HG03521 (cell line): ENCODE measurements around the gene SH3RF3.
A peak's percentile ranks its signal among the peaks of the same experiment; 100 is the strongest.

Experiments used
- ATAC-seq: cut with Tn5 transposase; IDR thresholded peaks from one replicate; pipeline ENCODE4 v1.9.1; 2021; ENCODE audit warnings: mild to moderate bottlenecking, moderate library complexity; ENCODE audit not compliant: unreplicated experiment

SH3RF3 gene

DNA sequence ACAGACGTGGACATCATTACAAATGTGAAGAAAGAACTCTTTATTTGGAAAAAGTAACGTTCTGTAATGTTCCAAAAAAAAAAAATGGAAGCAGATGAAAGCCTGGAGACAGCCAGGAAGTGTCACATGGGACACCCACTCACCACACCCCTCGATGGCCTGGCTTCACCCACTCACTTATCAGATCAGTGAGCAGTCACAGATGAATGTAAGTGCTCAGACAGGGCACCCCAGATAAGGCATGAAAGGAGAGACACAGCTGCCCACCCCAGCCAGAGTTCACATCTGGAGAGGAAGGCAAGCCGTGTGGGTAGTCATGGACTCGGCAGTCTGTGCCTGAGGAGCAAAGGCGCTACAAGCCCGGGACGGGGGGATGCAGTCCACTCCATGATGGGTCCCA is 379.6 kb downstream of the SH3RF3 start:
- no peak for ATAC-seq

DNA sequence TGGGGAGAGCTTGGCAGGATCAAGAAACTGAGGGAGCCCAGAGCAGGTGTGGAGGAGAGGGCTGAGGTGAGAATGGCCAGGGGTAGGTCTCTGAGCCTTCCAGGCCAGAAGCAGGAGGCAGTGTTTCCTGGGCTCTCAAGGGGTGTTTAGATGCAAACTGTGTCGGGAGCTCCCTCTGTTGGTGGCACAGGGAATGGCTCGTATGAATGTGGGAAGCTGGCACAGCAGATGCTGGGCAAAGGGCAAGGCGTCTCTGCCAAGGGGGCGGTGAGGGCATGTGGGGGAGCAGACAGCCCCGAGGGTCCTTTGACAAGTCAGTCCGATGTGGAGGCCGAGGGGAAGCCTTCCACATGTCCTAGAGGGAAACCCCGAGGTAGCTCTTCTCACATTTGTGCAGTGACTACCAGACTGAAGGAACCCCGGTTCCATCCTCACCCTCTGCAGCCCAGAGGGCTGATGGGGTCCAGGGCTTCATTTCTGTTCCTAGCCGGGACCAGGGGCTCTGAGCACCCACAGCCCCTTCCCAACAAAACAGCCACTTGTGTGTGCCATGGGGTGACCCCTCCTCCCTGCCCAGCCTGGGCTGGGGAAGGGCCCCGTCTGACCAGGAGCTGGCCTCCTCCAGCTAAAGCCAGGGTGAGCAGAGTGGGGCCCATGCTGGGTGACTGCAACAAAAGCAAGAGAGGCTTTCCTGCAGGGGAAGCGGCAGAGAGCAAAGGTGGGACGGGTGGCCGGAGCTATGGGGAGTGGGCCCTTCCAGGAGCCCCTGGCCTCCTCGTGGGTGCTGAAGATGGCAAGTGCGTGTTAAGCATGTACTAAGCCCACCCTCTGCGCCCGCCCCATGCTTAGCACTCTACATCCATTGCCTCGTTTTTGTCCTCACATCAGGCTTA is 381.4 kb downstream of the SH3RF3 start:
- peak; percentile 29 for ATAC-seq

DNA sequence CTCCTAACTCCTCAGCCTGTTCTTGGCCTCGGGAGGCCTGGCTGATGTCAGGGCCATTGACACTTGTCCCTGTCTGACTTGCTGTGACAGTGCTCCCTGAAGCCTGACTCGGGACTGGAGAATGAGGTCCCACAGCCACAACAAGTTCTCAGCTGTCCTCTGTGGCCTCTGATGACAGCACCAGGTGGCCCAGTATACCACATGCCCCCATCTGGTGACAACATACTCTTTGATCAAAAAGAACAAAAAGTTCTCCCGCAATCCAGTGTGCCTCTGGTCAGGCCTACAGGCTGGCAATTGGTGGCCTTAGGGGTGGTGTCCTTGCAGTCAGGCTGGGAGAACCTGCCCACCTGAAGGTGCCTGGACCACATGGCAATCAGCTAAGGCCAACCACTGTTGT is 382.2 kb downstream of the SH3RF3 start:
- no peak for ATAC-seq

DNA sequence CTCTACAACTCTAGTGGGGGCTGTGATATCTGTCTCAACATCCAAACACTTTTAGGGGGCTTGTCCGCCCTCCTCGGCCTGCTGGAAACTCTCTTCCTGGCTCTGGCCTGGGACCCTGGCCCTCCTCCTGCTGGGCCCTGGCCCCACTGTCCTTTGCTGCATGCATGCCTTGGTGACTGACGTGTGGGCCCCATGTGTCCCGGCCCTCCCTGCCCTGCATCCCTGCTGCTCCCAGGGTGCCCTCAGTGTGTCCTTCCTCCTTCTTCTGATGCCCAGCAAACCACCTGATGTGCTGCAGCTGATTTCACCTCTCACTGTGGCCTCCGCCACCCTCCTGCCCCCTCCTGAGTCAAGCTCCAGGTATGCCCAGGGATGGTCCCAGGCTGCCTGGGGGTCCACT is 383.1 kb downstream of the SH3RF3 start:
- ATAC-seq, result no peak

GRCh38 chr2:109513230-109513629 is 384.2 kb downstream of the SH3RF3 start:
- no peak for ATAC-seq

DNA sequence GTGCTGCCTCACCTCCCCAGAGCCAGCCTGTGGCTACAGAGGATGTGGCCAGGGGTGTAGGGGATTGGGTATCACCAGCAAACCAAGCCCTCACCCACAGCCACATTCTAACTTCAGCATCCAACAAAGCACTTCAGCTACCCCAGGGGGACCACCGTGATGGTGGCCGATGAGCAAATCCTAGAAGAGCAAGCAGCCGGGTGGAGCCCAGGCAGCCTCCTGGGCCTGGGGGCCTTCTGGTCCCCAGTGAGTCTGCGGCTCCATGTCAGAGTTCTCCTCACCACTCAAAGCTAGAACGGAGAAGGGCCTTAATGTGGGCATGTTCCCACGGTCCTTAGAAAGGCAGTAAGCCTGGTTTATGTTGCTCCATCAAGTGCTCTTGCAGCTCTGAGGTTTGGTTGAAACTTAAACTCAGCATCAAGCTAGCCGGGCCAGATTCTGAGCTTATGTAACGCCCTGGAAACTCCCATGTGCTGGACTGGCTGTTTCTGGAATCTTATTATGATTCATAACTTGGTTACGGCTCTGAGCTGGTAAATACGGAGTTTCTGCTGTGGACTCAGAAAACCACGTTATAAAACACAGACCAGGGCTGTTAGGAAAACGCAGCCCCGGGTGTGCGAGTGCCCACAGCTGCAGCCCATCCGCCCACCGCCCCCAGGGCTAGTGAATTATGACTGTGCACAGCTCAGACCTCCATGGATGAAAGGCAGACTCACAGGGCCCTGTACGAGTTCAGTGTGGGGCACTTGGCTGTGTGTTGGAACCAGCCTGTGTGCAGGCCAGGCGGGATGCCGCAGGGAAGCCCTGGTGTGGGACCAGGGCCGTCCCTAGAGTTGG is 385.0 kb downstream of the SH3RF3 start:
- ATAC-seq, result peak; percentile 60

DNA sequence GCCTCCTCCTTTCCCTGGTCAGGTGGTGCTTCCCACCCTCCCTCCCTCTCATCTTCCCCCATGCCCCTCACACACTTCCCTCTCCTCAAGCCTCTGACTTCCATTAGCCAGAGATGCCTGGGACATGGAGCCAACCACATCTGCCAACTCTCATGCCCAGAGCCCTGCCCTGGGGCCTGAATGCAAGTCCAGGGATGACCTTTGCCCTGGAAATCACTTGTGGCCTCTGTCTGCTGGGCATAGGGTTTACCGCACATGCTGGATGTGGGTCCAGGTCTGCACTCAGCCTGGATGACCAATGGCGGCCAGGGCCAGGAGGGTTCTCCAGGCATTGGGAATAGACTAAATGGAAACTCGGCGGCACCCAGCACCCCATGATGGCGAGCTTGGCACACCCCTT is 385.9 kb downstream of the SH3RF3 start:
- no peak for ATAC-seq

GRCh38 chr2:109516445-109517117 is 387.6 kb downstream of the SH3RF3 start:
- no peak for ATAC-seq

DNA sequence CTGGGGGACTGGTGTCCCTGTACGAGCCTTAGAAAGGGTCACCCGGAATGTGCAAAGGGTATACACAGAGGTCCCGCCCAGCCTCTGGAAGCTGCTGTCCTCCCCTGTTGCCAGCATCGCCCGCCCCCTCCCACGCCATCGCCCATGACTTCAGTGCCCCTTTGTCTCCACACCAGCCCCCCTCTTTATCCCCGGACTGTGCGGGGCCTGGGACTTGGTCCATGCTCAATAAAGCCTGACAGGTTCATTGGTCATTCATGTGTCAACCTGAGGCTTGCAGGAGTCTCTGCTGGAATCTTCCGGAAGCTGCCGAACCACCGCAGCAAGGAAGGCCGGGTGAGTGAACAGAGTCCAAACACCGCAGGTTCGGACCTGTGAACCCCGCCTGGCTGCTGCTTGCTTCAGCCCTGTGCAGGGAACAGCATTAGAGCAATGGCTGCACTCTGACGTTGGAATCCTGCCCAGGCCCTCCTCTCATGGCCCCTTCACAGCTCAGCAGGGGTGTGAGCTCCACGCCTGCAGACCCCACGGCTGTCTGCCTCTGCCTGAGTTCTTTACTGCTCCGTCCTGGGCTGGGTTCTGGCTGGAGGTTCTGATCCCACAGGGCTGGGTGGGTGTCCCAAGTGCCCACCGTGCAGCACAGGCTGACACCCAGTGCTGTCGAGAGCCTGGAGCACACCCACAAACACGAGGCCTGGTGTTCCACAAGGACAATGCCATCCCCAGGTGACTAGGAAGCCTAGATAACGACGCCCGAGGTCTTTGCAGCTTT is 388.3 kb downstream of the SH3RF3 start:
- no peak for ATAC-seq

GRCh38 chr2:109519513-109519912 is 390.5 kb downstream of the SH3RF3 start:
- no peak for ATAC-seq

DNA sequence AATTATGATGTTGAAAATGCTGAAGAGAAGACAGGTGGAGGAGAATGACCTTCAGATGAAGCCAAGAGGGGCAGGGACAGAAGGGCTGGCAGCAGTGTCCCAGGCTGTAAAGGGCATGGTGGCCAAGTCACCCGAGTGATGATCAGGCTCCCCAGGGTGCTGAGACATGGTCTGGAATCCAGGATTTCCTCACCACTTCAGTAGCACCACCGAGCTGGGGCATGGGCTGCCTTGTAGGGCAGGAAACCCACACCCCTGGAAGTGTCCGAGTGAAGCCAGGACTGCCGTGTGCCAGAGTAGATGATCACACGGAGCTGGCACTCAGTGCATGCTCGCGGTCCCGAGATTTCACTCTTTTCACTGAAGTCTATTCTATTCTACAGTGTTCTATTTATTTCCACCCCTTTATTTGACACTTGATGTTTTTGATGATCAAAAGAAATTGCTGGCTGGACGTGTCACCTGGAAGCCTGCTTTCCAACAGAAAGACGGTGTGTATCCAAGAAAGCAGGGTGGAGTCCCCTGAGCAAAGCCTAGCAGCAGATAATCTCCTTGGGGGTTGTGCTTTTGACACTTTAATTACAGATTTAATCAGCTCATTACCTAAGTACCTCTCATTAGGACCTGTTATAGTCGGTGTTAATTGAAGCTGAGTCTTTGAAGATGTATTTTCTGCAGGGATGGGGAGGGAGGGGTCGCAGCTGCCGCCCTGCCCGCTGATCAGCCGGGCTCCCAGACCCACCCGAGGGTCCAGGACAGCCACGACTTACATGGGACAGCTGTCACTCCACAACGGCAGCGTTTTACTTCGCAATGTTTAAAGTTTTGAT is 392.4 kb downstream of the SH3RF3 start:
- no peak for ATAC-seq

GRCh38 chr2:109522063-109522374 is 393.0 kb downstream of the SH3RF3 start:
- no peak for ATAC-seq

DNA sequence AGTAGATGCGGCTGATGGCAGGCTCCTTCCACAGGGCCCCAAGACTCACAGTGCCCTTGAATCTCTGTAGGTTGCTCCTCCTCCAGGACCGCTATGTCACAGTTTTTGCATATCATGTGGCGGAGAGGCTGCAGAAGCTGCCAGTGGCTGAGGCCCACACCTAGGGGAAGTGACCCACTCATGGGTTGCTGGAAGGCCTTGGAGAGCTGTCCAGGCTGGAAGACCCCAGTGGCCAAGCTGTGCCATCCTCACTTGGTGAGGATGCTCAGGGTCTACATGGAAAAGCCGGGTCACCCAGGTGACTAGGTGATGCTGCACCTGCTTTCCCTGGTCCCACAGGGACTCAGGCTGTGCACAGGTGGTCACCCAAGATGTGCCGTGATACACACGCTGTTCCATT is 394.1 kb downstream of the SH3RF3 start:
- no peak for ATAC-seq

DNA sequence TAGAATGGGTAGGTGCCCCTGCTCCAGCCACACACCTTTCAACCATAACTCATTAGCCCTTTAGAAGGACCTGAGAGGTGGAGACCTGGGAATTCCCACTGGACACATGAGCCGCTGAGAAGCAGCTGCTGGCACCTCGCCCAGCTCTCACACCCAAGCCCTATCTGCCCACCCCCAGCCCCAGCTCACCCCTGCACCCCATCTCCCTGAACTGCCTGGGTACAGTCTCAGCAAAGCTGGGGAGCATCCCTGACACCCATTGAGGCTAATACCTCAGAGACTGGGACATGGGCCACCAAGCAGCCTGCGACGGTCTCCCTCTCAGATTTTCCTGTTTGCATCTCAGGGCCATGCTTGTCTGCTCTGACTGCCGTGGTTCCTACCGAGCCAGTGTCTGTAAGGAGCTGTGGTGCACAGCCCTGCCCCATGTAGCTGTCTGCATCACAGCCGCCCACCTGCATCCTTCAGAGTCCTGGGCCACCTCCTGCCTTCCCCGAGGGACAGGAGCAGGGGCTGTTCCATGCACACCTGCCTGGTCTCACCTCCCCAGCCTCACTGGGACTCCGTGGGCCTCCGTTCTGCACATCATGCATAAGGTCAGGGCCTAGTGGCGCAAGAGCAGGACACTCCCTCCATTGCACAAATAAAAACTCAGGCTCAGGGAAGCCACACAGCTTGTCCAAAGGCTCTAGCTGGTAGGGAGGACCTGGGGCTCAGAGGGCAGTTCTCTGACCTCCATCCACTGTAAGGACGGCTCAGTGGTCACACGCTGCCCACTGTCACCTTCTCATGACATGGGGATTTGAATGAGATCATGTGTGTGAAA is 394.7 kb downstream of the SH3RF3 start:
- ATAC-seq, result no peak

GRCh38 chr2:109525836-109526235 is 396.8 kb downstream of the SH3RF3 start:
- ATAC-seq, result no peak

DNA sequence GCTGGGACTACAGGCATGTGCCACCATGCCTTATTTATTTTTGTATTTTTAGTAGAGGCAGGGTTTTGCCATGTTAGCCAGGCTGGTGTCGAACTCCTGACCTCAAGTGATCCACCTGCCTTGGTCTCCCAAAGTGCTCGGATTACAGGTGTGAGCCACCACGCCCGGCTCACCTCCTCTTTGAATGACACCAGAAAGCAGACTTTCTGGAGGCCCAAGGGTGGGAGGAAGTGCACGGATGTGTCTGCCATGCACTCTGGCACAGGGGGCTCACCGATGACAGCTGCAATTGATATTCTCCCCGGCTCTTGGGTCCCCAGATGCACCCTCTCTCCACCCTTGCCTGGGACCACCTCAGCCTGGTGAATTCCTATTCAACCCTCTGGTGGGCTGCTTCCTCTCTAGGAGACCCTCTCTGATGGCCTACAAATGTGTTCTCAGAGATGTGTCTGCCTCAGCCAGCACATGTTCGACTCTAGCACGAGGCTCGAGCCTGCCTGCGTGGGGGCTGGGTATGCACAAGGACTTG is 397.5 kb downstream of the SH3RF3 start:
- ATAC-seq, result no peak

- ATAC-seq, result no peak
These were observed 398.1 kb downstream of the SH3RF3 start for GRCh38 chr2:109527079-109527478.

DNA sequence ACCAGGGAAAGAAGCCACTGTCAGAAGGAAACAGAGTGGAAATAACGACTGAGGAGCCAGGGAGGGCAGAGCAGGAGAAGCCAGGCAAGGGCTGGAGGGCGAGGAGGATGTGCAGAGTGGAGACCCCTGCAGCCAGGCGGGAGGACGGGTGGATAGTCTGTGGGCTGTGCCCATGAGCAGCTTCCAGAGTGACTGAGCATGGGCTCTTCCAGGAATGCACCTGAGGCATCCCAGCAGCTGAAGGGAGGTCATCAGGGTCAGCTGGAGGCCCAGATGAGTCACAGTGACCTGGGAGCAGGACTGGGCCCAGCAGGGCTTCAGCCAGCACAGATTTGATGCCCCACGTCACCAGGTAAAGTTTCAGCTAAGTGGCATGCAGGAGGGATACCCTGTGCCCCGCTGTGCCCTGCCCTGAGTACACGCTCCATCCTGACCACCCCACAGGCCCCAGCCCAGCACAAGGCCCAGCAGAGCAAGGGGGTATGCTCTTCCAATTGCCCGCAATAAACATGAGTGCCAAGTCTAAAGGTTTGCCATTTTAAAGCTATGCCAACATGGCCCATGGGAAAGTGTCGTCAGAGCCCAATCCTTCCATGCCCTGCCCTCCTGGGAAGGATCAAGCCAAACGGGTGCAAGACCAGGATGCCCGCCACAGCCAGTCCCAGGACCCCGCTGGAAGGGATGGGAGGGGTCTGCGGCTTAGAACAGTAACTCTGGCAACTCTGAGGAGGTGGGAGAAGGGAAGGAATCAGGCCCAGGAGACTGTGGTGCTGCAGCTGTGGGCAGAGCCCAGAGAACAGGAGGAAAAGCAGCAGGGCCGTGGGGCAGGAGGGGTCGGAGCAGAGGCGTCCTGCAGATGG is 399.1 kb downstream of the SH3RF3 start:
- ATAC-seq, result no peak
